ENCODE data around the gene TMEM233.

Gene TMEM233

DNA sequence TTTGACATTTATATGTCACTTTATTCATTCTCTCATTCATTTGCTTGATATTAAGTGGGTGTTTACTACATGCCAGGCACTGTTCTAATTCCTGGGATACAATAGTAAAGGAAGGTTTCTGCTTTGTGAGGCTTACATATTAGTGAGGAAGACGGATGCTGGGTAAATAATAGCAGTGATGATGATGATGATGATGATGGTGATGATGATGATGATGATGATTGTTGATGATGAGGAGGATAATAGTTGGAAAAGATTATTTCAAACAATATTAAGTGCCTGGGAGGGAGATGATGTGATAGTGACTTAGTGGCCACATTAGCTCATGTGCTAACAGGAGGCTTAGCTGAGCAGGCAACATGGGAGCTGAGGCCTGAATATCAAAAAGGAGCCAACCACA is 19.3 kb upstream of the TMEM233 start:
- Histone ChIP-seq H3K4me3 (no peak overlapping the region), H3K27ac (no peak overlapping the region), H3K36me3 (ENCODE audit: insufficient read depth, low read length) (no peaks in the 10 kb centered on the region), H3K9ac (ENCODE audit: insufficient read length) (no peak overlapping the region), H3K9me3 (ENCODE audit: low read depth, low read length) (no peaks in the 10 kb centered on the region)
- no peak for DNase-seq (ENCODE audit: low read depth, low spot score)
- TF ChIP-seq POLR2AphosphoS5 (IDR thresholded peaks at IDR 0.05; ENCODE audit: borderline replicate concordance, low read depth, low read length) (no peak), FOXP2 (optimal IDR thresholded peaks at IDR 0.05; ENCODE audit: control extremely low read depth, extremely low read length, insufficient read depth) (no peak), EZH2 (IDR thresholded peaks at IDR 0.05) (no peak)

DNA sequence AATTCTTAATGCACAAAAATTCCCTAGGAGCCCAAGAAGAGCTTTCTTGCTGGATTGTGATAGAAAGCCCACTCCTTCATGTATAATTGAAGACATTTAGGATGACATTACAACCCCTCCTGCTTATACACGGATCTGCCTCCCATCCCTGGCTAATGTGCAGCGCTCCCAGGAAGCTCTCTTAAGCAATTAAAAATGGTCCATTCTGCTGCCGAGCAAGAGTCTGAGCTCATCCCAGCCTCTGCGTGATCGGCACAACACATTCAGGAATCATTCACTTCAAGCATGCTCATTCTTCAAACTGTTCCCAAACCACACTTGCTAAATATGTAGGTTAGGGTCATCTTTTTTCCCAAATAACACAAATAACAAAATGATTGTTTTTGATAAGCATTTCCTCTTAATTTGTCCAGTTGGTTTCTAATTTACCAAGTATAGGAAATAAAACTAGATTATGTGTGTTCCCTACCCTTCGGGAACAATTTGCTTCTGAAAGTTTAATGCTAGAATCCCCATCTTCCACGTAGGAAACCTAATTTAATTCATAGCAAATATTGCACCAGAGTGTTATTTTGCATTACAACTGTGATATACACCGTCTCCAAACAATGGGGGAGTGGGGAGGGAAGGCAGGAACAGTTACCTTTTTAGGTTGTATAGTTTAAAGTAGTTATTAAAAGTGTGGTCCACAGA is 17.3 kb upstream of the TMEM233 start:
- Histone ChIP-seq H3K27ac (no peak overlapping the region), H3K36me3 (ENCODE audit: insufficient read depth, low read length) (no peaks in the 10 kb centered on the region), H3K9me3 (ENCODE audit: low read depth, low read length) (no peaks in the 10 kb centered on the region), H3K9ac (ENCODE audit: insufficient read length) (no peak overlapping the region), H3K4me3 (no peak overlapping the region)
- no peak for DNase-seq (ENCODE audit: low read depth, low spot score)
- TF ChIP-seq POLR2AphosphoS5 (IDR thresholded peaks at IDR 0.05; ENCODE audit: borderline replicate concordance, low read depth, low read length) (no peak), FOXP2 (optimal IDR thresholded peaks at IDR 0.05; ENCODE audit: control extremely low read depth, extremely low read length, insufficient read depth) (no peak), EZH2 (IDR thresholded peaks at IDR 0.05) (no peak)

DNA sequence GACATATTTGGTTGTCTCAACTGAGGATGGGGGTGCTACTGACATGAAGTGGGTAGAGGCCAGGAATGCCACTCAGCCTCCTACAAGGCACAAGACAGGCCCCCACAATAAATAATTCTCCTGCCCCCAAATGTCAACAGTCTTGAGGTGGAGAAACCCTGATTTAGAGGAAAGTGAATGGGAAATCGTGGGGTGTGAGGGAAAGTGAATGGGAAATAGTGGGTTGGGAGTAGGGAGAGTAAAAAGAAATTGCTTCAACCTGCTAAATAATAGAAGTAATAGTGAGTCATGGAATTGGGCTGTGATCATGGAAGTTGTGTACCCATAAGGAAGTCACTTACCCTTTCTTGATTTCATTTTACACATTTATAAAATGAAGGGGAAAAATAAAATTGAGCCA is 16.7 kb upstream of the TMEM233 start:
- H3K4me3 ChIP-seq: no peak overlapping the region
- no peaks in the 10 kb centered on the region for H3K9me3 ChIP-seq (ENCODE audit: low read depth, low read length)
- TF ChIP-seq POLR2AphosphoS5 (IDR thresholded peaks at IDR 0.05; ENCODE audit: borderline replicate concordance, low read depth, low read length) (no peak), EZH2 (IDR thresholded peaks at IDR 0.05) (no peak), FOXP2 (optimal IDR thresholded peaks at IDR 0.05; ENCODE audit: control extremely low read depth, extremely low read length, insufficient read depth) (no peak)
- no peak for DNase-seq (ENCODE audit: low read depth, low spot score)
- no peak overlapping the region for H3K27ac ChIP-seq
- no peaks in the 10 kb centered on the region for H3K36me3 ChIP-seq (ENCODE audit: insufficient read depth, low read length)
- H3K9ac ChIP-seq (ENCODE audit: insufficient read length): no peak overlapping the region

- no peak for TF ChIP-seq EZH2 (IDR thresholded peaks at IDR 0.05)
- TF ChIP-seq FOXP2 (optimal IDR thresholded peaks at IDR 0.05; ENCODE audit: control extremely low read depth, extremely low read length, insufficient read depth): no peak
- TF ChIP-seq POLR2AphosphoS5 (IDR thresholded peaks at IDR 0.05; ENCODE audit: borderline replicate concordance, low read depth, low read length): no peak
- no peak overlapping the region for H3K4me3 ChIP-seq
- no peak overlapping the region for H3K9ac ChIP-seq (ENCODE audit: insufficient read length)
- no peaks in the 10 kb centered on the region for H3K36me3 ChIP-seq (ENCODE audit: insufficient read depth, low read length)
- no peak overlapping the region for H3K27ac ChIP-seq
- H3K9me3 ChIP-seq (ENCODE audit: low read depth, low read length): no peaks in the 10 kb centered on the region
- no peak for DNase-seq (ENCODE audit: low read depth, low spot score)
Measured at GRCh38 chr12:119578112-119578511, 15.5 kb upstream of the TMEM233 start.

DNA sequence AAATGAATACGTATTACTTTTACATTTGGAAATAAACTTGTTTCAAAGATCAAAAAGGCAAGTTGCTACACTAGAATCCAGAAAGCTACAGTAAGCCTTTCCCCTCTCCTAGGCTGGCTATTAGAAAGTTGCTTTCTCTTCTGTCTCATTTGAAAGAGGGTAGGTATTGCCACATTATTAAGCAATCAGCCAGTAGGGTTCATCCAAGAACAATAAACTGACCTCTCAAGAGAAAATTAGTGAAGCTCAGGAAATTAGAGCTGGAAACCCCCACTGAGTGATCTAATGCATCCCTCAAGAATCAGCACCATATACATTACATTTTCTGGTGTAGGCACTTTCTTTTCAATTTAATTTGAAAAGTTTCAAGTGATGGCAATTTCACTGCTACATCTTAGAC is 4.5 kb upstream of the TMEM233 start:
- DNase-seq (ENCODE audit: low read depth, low spot score): no peak
- Histone ChIP-seq H3K4me3 (no peak overlapping the region), H3K36me3 (ENCODE audit: insufficient read depth, low read length) (no peaks in the 10 kb centered on the region)

GRCh38 chr12:119589634-119590033 is 3.9 kb upstream of the TMEM233 start:
- Histone ChIP-seq H3K27ac (no peak overlapping the region), H3K4me3 (no peak overlapping the region), H3K36me3 (ENCODE audit: insufficient read depth, low read length) (no peaks in the 10 kb centered on the region), H3K9me3 (ENCODE audit: low read depth, low read length) (no peaks in the 10 kb centered on the region), H3K9ac (ENCODE audit: insufficient read length) (no peak overlapping the region)
- TF ChIP-seq POLR2AphosphoS5 (IDR thresholded peaks at IDR 0.05; ENCODE audit: borderline replicate concordance, low read depth, low read length) (no peak), FOXP2 (optimal IDR thresholded peaks at IDR 0.05; ENCODE audit: control extremely low read depth, extremely low read length, insufficient read depth) (no peak), EZH2 (IDR thresholded peaks at IDR 0.05) (no peak)
- DNase-seq (ENCODE audit: low read depth, low spot score): no peak

More for the DNA sequence above, 4.5 kb upstream of the TMEM233 start:
- TF ChIP-seq EZH2 (IDR thresholded peaks at IDR 0.05) (no peak), FOXP2 (optimal IDR thresholded peaks at IDR 0.05; ENCODE audit: control extremely low read depth, extremely low read length, insufficient read depth) (no peak), POLR2AphosphoS5 (IDR thresholded peaks at IDR 0.05; ENCODE audit: borderline replicate concordance, low read depth, low read length) (no peak)
- Histone ChIP-seq H3K9ac (ENCODE audit: insufficient read length) (no peak overlapping the region), H3K9me3 (ENCODE audit: low read depth, low read length) (no peaks in the 10 kb centered on the region), H3K27ac (no peak overlapping the region)

DNA sequence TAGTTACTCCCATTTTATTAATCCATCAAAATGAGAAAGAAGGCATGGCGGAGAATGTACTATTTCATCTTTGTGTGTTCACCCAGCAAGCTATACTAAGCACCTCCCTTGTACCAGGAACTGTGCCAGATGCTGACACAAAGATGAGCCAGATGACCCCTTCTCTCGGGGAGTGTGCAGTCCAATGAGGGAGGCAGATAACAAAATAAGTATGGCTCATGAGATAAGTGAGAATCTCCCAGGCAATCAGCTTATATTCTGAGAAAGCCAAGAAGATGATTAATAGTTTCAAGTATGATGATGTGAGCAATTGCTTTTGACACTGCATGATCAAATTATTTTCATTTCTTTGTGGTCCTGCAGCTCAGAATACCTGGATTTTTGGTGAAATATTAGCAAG is 1.3 kb upstream of the TMEM233 start:
- Histone ChIP-seq H3K9me3 (ENCODE audit: low read depth, low read length) (no peaks in the 10 kb centered on the region), H3K4me3 (no peak overlapping the region), H3K27ac (no peak overlapping the region), H3K9ac (ENCODE audit: insufficient read length) (no peak overlapping the region), H3K36me3 (ENCODE audit: insufficient read depth, low read length) (no peaks in the 10 kb centered on the region)
- TF ChIP-seq FOXP2 (optimal IDR thresholded peaks at IDR 0.05; ENCODE audit: control extremely low read depth, extremely low read length, insufficient read depth) (no peak), EZH2 (IDR thresholded peaks at IDR 0.05) (no peak), POLR2AphosphoS5 (IDR thresholded peaks at IDR 0.05; ENCODE audit: borderline replicate concordance, low read depth, low read length) (no peak)
- no peak for DNase-seq (ENCODE audit: low read depth, low spot score)

DNA sequence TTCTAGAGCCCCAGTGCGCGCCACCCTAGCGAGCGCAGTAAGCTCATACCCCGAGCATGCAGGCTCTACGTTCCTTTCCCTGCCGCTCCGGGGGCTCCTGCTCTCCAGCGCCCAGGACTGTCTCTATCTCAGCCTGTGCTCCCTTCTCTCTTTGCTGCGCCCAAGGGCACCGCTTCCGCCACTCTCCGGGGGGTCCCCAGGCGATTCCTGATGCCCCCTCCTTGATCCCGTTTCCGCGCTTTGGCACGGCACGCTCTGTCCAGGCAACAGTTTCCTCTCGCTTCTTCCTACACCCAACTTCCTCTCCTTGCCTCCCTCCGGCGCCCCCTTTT is 791 bp downstream of the TMEM233 start:
- TF ChIP-seq POLR2AphosphoS5 (IDR thresholded peaks at IDR 0.05; ENCODE audit: borderline replicate concordance, low read depth, low read length) (no peak), EZH2 (IDR thresholded peaks at IDR 0.05) (no peak), FOXP2 (optimal IDR thresholded peaks at IDR 0.05; ENCODE audit: control extremely low read depth, extremely low read length, insufficient read depth) (no peak)
- H3K9me3 ChIP-seq (ENCODE audit: low read depth, low read length): no peaks in the 10 kb centered on the region
- H3K36me3 ChIP-seq (ENCODE audit: insufficient read depth, low read length): no peaks in the 10 kb centered on the region
- no peak for DNase-seq (ENCODE audit: low read depth, low spot score)
- no peak overlapping the region for H3K9ac ChIP-seq (ENCODE audit: insufficient read length)
- H3K4me3 ChIP-seq: no peak overlapping the region
- H3K27ac ChIP-seq: no peak overlapping the region

Data from SK-N-MC (cell line).